Measurements from ENCODE around the gene FANCD2. TPM values are rescaled to one million over a fixed set of nuclear protein-coding genes. Genes with fewer than 3 reads are reported as not detected.
A peak's percentile ranks its signal among the peaks of the same experiment; 100 is the strongest.

The FANCD2 gene
- total RNA-seq (1 to 10 TPM; 8.6 to 9.0 TPM), polyA plus RNA-seq (ENCODE audit: insufficient read length in 6 of 6) (10 to 100 TPM; 15.8 to 28.4 (median 21.7) TPM)
- long read RNA-seq, donor 1 = 0 reads
- long read RNA-seq, donor 2, partial matches to known transcripts = 14 of 15 reads
- long read RNA-seq, donor 2, other reads (novel, unspliced or antisense) = 0 of 15 reads
- long read RNA-seq, donor 3 = 0 reads
- long read RNA-seq, donor 4, partial matches to known transcripts = 2 of 2 reads
- long read RNA-seq, donor 4, other reads (novel, unspliced or antisense) = 0 of 2 reads
- long read RNA-seq, donor 5, partial matches to known transcripts = 0 of 1 reads
- long read RNA-seq, donor 5, other reads (novel, unspliced or antisense) = 0 of 1 reads
- long read RNA-seq, donor 6 = 0 reads
- long read RNA-seq, donor 7 = 0 reads
- long read RNA-seq, donor 8 = 0 reads
- long read RNA-seq, donor 9 = 0 reads
- long read RNA-seq, donor 10 = 0 reads
- long read RNA-seq, donor 11 = 0 reads
- long read RNA-seq, donor 12 = 0 reads

DNA sequence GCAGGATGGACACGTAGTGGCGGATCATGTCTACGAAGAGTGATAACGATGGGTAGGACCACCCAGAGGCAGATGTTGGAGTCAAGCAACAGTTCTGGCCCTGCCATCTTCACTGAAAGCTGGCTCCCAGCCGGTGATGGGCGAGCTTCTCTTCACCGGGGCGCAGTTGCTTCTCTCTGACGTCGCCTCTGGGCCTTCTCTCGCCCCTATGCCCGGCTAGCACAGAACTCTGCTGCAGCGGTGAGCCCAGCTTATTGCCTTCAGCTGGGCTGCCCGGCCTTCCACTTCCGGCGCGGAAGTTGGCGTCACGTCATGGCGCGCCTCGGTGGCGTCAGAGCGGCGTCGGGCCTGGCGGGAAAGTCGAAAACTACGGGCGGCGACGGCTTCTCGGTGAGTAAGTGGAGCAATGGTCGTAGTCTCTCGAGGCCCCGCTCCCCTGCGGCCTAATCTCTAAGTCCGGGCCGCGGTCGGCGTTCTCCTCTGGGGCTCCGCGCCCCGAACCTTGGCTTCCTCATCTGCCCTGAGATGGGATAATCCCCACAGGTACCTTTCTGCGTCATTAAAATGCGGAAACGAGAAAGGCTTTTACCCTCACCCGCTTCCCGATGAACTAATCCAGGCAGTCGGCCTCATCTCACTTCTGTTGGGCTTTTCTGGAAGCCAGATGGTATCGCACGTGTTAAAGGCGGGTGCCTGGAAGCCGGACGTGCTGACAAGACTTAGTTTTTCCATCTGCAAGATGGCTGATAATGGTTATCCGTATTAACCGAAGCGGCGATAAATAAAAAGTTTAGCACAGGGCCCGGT is at the start of gene FANCD2:
Gene FANCD2 (plus strand): TSS at position 354 of the 807 bp plus-strand sequence. CDS start 2,221 bp downstream, outside the sequence.
- ATAC-seq = peak; percentile 94
- H3K4me3 ChIP-seq = peak within 1 kb of the TSS; percentile 82 to 90
- intact Hi-C loops (cut with DNase I) = no loop called here

DNA sequence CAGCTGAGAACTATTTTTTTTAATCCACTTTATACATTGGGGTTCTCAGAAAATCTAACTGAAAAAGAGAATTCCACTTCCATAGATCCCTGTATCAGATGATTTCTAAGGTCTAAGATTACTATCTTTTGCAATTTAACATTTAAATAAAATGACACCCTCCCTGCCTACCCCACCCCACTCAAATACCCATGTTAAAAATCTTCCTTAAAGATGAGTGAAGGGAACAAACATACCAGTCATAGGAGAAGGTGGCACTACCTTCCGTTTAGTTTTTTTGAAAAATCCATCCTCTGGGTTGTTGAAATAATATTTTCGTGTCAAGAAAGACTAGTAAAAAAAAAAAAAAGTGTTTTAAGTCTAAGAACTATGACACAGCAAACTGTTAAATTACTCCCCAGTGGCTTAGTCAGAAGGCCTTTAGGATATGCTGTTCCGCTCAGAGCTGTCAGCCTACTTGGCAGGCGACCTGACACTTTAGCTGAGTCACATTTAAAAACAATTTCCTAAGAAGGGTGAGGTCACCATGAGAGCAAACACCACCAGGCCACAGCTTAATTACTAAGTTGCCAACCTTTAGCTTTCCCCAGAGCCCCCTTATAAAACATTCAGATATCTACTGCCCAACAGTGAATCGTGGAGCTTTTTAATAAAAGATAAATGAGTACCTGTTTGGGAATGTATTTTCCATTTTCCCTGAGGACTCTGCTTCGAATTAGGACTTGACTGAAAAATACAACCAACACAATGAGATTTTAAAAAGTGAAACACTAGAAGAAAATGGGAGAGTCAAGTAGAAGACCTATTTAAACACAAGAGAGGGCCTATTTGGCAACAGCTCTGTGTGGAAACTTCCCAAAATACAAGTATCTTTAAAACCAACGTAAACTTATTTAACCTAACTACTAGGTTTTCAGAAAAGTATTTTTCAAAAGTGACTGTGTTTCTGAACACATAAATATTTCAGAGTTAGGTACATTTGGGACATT is 49.2 kb upstream of the FANCD2 start:
- ATAC-seq = peak; percentile 98
- H3K36me3 ChIP-seq = peaks cover 0 to 72% of the 10 kb centered on the region in 2 donors
- no peak overlapping the region for H3K4me3 ChIP-seq
- intact Hi-C loops (cut with DNase I) = no loop called here
- no peaks in the 10 kb centered on the region for H3K27me3 ChIP-seq
- peaks cover 17 to 51% of the 10 kb centered on the region in 2 donors for H3K4me1 ChIP-seq
- H3K27ac ChIP-seq = peak overlapping the region; percentile 61 to 62
- peak in 1 of 4 donors; percentile 74 for DNase-seq
- TF ChIP-seq, protein P1, sequence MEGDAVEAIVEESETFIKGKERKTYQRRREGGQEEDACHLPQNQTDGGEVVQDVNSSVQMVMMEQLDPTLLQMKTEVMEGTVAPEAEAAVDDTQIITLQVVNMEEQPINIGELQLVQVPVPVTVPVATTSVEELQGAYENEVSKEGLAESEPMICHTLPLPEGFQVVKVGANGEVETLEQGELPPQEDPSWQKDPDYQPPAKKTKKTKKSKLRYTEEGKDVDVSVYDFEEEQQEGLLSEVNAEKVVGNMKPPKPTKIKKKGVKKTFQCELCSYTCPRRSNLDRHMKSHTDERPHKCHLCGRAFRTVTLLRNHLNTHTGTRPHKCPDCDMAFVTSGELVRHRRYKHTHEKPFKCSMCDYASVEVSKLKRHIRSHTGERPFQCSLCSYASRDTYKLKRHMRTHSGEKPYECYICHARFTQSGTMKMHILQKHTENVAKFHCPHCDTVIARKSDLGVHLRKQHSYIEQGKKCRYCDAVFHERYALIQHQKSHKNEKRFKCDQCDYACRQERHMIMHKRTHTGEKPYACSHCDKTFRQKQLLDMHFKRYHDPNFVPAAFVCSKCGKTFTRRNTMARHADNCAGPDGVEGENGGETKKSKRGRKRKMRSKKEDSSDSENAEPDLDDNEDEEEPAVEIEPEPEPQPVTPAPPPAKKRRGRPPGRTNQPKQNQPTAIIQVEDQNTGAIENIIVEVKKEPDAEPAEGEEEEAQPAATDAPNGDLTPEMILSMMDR (IDR thresholded peaks at IDR 0.05) = no peak
- no peaks in the 10 kb centered on the region for H3K9me3 ChIP-seq

More for the DNA sequence above, at the start of gene FANCD2:
- Histone ChIP-seq H3K36me3 (peaks cover 0 to 24% of the 10 kb centered on the region in 2 donors), H3K9me3 (no peaks in the 10 kb centered on the region), H3K27ac (peak within 1 kb of the TSS; percentile 56 to 79), H3K27me3 (no peaks in the 10 kb centered on the region), H3K4me1 (peaks cover 18 to 39% of the 10 kb centered on the region in 2 donors)
- DNase-seq = peak; percentile 89 to 96 (median 91)
- TF ChIP-seq, protein P1 (IDR thresholded peaks at IDR 0.05) = no peak

DNA sequence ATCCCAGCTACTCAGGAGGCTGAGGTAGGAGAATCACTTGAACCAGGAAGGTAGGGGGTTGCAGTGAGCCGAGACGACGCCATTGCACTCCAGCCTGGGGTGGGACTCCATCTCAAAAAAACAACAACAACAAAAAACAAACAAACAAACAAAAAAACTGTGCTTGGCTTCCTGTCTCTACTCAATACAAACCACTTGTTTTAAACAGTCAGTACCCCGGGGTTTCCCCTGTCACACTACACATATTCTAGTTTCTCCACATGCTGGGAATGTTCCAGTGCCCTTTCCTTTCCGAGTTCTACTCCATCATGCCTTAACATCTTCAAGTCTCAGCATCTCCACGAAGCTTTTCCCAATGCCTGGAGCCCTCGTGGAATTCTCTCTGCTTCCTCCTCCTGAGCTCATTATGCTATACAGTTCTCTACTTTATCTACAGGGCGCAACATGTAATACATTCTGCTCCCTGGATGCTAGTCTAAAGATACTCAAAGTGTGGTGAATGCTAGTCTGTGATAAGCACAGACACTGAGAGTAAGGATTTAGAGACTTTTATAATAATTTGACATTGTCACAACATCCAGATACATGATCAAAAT is 47.4 kb upstream of the FANCD2 start:
- peaks cover 0 to 57% of the 10 kb centered on the region in 2 donors for H3K36me3 ChIP-seq
- H3K4me3 ChIP-seq = no peak overlapping the region
- no peak for ATAC-seq
- H3K27me3 ChIP-seq = no peaks in the 10 kb centered on the region
- TF ChIP-seq, protein P1 (IDR thresholded peaks at IDR 0.05) = no peak
- no peaks in the 10 kb centered on the region for H3K9me3 ChIP-seq
- intact Hi-C loops (cut with DNase I) = no loop called here
- peak overlapping the region in 1 of 2 donors; percentile 62 for H3K27ac ChIP-seq
- peaks cover 22 to 61% of the 10 kb centered on the region in 2 donors for H3K4me1 ChIP-seq
- no peak for DNase-seq

DNA sequence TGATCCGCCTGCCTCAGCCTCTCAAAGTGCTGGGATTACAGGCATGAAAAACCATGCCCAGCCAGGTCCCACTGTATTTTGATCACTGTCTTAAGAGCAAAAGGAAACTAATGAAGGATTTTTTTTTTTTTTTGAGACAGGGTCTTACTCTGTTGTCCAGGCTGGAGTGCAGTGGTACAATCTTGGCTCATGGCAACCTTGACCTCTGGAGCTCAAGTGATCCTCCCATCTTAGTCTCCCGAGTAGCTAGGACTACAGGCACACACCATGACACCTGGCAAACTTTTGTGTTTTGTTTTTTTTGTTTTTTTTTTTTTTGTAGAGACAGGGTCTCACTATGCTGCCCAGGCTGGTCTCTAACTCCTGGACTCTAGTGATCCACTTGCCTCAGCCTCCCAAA is 46.0 kb upstream of the FANCD2 start:
- H3K4me3 ChIP-seq = no peak overlapping the region
- ATAC-seq (no peak), DNase-seq (no peak)
- peaks cover 0 to 45% of the 10 kb centered on the region in 2 donors for H3K36me3 ChIP-seq
- TF ChIP-seq, protein P1 (IDR thresholded peaks at IDR 0.05) = no peak
- no peaks in the 10 kb centered on the region for H3K27me3 ChIP-seq
- H3K9me3 ChIP-seq = no peaks in the 10 kb centered on the region
- H3K27ac ChIP-seq = peak overlapping the region in 1 of 2 donors; percentile 19
- H3K4me1 ChIP-seq = peaks cover 23 to 74% of the 10 kb centered on the region in 2 donors
- intact Hi-C loops (cut with DNase I) = no loop called here
